ENCODE measurements around the gene CEP43. TPM values are rescaled to one million over a fixed set of nuclear protein-coding genes. Genes with fewer than 3 reads are reported as not detected.

The CEP43 gene
- total RNA-seq, 2 donors from 2014 or later, result 7.7 to 8.5 TPM

DNA sequence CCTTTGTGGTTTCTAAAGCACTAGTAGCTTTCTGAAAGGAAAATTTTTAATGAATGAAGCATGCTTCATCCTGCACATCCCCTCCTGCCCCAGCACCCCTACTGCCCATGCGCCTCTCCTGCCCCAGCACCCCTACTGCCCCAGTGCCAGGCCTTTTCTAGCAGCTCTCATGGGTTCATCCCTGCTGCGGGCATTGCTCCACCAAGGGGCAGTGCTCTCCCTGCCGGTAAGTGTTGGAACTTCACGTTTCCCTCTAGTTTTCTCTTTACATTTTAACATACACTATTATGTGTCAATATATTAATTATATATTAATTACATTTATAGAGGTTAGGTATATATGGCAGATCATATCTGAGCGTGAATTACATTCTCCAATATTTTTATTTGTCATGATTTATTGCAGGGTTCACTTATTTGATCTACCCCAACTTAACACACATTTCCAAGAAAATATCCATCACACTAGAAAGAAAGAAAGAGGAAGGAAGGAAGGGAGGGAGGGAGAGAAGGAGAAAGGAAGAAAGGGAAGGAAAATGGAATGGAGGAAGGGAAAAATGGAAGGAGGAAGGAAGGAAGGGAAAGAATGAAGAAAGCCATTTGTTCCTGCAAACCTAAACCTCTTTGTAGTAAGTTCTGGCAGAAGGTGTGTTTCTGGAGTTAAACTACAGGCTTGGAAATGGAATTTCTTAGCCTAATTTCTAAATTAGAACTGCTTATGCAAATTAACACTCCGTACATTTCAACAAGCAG lies 46.8 kb downstream of the CEP43 start:
- H3K27me3 ChIP-seq (replicated peaks; ENCODE audit: insufficient read depth), result no peaks in the 10 kb centered on the region
- ATAC-seq (ENCODE audit: insufficient number of reproducible peaks, low FRiP score, low read depth) (no peak), DNase-seq (ENCODE audit: low spot score) (no peak)
- peaks cover 2% of the 10 kb centered on the region for H3K36me3 ChIP-seq
- TF ChIP-seq, protein P1, sequence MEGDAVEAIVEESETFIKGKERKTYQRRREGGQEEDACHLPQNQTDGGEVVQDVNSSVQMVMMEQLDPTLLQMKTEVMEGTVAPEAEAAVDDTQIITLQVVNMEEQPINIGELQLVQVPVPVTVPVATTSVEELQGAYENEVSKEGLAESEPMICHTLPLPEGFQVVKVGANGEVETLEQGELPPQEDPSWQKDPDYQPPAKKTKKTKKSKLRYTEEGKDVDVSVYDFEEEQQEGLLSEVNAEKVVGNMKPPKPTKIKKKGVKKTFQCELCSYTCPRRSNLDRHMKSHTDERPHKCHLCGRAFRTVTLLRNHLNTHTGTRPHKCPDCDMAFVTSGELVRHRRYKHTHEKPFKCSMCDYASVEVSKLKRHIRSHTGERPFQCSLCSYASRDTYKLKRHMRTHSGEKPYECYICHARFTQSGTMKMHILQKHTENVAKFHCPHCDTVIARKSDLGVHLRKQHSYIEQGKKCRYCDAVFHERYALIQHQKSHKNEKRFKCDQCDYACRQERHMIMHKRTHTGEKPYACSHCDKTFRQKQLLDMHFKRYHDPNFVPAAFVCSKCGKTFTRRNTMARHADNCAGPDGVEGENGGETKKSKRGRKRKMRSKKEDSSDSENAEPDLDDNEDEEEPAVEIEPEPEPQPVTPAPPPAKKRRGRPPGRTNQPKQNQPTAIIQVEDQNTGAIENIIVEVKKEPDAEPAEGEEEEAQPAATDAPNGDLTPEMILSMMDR (IDR thresholded peaks at IDR 0.05), result no peak
- H3K4me1 ChIP-seq (ENCODE audit: control insufficient read depth in 1 of 2, low read depth in 2 of 2), result no peaks in the 10 kb centered on the region
- H3K27ac ChIP-seq, result no peak overlapping the region
- H3K4me3 ChIP-seq, result no peak overlapping the region
- no peaks in the 10 kb centered on the region for H3K9me3 ChIP-seq

DNA sequence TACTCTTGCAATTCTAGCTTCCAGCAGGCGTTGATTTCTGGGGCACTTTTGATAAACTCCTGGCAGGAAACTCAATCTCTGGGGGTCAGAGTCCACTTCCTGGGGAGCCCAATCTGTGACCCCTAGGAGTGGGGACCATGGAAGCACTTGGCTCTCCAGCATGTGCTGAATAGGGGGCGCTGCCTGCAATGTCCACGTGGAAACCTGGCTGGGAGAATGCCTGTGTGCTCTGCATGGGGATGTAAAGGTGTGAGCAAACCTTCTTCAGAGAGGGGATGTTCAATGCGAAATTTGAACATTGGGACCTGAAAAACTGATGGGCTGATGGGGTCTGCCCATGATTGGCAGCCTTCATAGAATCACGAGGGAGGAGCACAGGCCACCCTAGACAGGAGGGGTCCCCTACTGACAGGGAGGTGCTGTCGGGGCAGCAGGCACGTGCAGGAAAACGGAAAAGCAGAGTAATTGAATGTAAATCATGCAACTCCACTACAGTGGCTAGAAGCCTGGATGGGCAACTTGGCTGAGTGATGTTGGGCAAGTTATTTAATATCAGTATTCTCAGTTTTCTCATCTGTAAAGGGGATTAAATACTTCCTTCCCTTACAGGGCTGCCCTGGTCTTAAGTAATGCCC lies 47.8 kb downstream of the CEP43 start:
- Histone ChIP-seq H3K9me3 (no peaks in the 10 kb centered on the region), H3K4me3 (no peak overlapping the region), H3K27ac (no peak overlapping the region), H3K36me3 (no peaks in the 10 kb centered on the region), H3K4me1 (ENCODE audit: control insufficient read depth in 1 of 2, low read depth in 2 of 2) (no peaks in the 10 kb centered on the region), H3K27me3 (replicated peaks; ENCODE audit: insufficient read depth) (no peaks in the 10 kb centered on the region)
- ATAC-seq (ENCODE audit: insufficient number of reproducible peaks, low FRiP score, low read depth), result no peak
- TF ChIP-seq, protein P1 (IDR thresholded peaks at IDR 0.05), result no peak
- DNase-seq (ENCODE audit: low spot score), result no peak

DNA sequence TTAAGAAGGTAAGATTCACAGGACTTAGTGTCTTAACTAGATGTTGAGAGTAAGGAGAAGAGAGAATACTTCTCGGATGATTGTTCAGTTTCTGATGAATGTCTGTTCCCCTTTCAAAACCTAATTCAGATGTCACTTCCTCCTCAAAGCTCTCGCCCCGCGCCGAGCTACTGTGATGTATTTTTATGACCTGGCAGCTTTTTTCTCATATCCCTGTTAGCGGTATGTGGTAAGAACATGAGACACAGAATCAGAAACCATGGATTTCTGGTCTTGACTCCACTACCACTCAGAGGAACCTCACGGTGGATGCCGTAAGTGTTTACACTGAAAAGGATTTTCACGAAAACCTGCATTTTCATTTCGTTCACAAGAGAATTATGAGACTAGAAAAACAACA lies 48.4 kb downstream of the CEP43 start:
- Histone ChIP-seq H3K27me3 (replicated peaks; ENCODE audit: insufficient read depth) (no peaks in the 10 kb centered on the region), H3K4me1 (ENCODE audit: control insufficient read depth in 1 of 2, low read depth in 2 of 2) (no peaks in the 10 kb centered on the region), H3K4me3 (no peak overlapping the region), H3K9me3 (no peaks in the 10 kb centered on the region), H3K27ac (no peak overlapping the region), H3K36me3 (no peaks in the 10 kb centered on the region)
- ATAC-seq (ENCODE audit: insufficient number of reproducible peaks, low FRiP score, low read depth) (no peak), DNase-seq (ENCODE audit: low spot score) (peak; percentile 10)
- TF ChIP-seq, protein P1 (IDR thresholded peaks at IDR 0.05), result no peak

Other genes starting within 250 kb of the CEP43 start
- gene RNASET2, start 42.8 kb upstream of the CEP43 start, total RNA-seq, result 10 to 100 TPM; 73.9 to 82.7 TPM
- not detected for gene CCR6, start 123.7 kb downstream of the CEP43 start, total RNA-seq
- not detected for gene GPR31, start 158.6 kb downstream of the CEP43 start, total RNA-seq

Data from thoracic aorta (tissue), 2 donors.